Keratinocyte (primary cell): ENCODE measurements around the gene TSC1. TPM values are rescaled to one million over a fixed set of nuclear protein-coding genes. Genes with fewer than 3 reads are reported as not detected.
"Not testable (repeated sequence)": the region's sequence is repeated elsewhere in the genome, so short reads cannot be mapped to it uniquely, and the experiment has no call there.

Source experiments
- DNase-seq: peaks from one replicate; pipeline ENCODE4 v3.0.0-alpha.2; 2011; ENCODE audit warnings: low read depth, missing footprints, low spot score
- FAIRE-seq: peaks from 2 replicates; lab custom pipeline; 2011; peaks lifted over from hg19 to GRCh38; lab: Jason Lieb, UNC
- H2AFZ ChIP-seq: 2 replicates; pipeline ENCODE4 v1.6.0; 2012; ENCODE audit warnings: low read length, control low read depth, inconsistent platforms; ENCODE audit not compliant: control insufficient read depth
- H3K27ac ChIP-seq: 2 replicates; pipeline ENCODE4 v1.5.1; 2011; ENCODE audit warnings: low read length; ENCODE audit not compliant: control insufficient read depth, insufficient read depth
- H3K27me3 ChIP-seq: 3 replicates; pipeline ENCODE4 v1.6.0; 2011; ENCODE audit warnings: low read length; ENCODE audit not compliant: control insufficient read depth, insufficient read depth; ENCODE audit errors: extremely low read depth
- H3K36me3 ChIP-seq, 2 experiments: 2 replicates in 1 of 2; 3 replicates in 1 of 2; pipeline ENCODE4 v1.5.1; 2011; ENCODE audit warnings: low read length in 2 of 2, mild to moderate bottlenecking in 1 of 2; ENCODE audit not compliant: control insufficient read depth in 2 of 2, insufficient read depth in 2 of 2; ENCODE audit errors: extremely low read depth in 1 of 2
- H3K4me1 ChIP-seq: 3 replicates; pipeline ENCODE4 v1.5.1; 2011; ENCODE audit warnings: low read length; ENCODE audit not compliant: control insufficient read depth, insufficient read depth; ENCODE audit errors: extremely low read depth
- H3K4me2 ChIP-seq: 3 replicates; pipeline ENCODE4 v1.6.0; 2011; ENCODE audit warnings: low read depth, low read length; ENCODE audit not compliant: control insufficient read depth, insufficient read depth; ENCODE audit errors: extremely low read depth
- H3K4me3 ChIP-seq, 3 experiments: fragments of 200-600 bp in 1 of 3; sonication (generic) in 1 of 3; 2 replicates in 2 of 3; 3 replicates in 1 of 3; pipeline ENCODE4 v1.5.1; 2011 to 2016; ENCODE audit warnings: low read length in 3 of 3, mild to moderate bottlenecking in 3 of 3, control low read depth in 2 of 3, inconsistent platforms in 1 of 3, low read depth in 1 of 3, mixed read lengths in 1 of 3, mixed run types in 1 of 3, moderate library complexity in 1 of 3; ENCODE audit not compliant: control insufficient read depth in 2 of 3, insufficient read depth in 2 of 3; ENCODE audit errors: extremely low read depth in 1 of 3
- H3K79me2 ChIP-seq: 2 replicates; pipeline ENCODE4 v1.6.0; 2012; ENCODE audit warnings: low read length; ENCODE audit not compliant: control insufficient read depth, insufficient read depth
- H3K9ac ChIP-seq: 3 replicates; pipeline ENCODE4 v1.6.0; 2011; ENCODE audit warnings: low read length; ENCODE audit not compliant: control insufficient read depth, insufficient read depth; ENCODE audit errors: extremely low read depth
- H3K9me1 ChIP-seq: 3 replicates; pipeline ENCODE4 v1.6.0; 2011; ENCODE audit warnings: low read length; ENCODE audit not compliant: control insufficient read depth, insufficient read depth; ENCODE audit errors: extremely low read depth
- H3K9me3 ChIP-seq: 2 replicates; pipeline ENCODE4 v1.5.1; 2012; ENCODE audit warnings: low read depth, low read length; ENCODE audit not compliant: control insufficient read depth
- H4K20me1 ChIP-seq: 3 replicates; pipeline ENCODE4 v1.6.0; 2011; ENCODE audit warnings: low read length; ENCODE audit not compliant: control insufficient read depth, insufficient read depth; ENCODE audit errors: extremely low read depth
- CTCF ChIP-seq, 3 experiments: IDR thresholded peaks in 1 of 3; conservative IDR thresholded peaks in 1 of 3; optimal IDR thresholded peaks in 1 of 3; 2 replicates in 2 of 3; 3 replicates in 1 of 3; pipeline versions ENCODE3 to v1.5.1; 2011; ENCODE audit warnings: low read length in 3 of 3, mild to moderate bottlenecking in 3 of 3, moderate library complexity in 2 of 3, control low read depth in 1 of 3, inconsistent platforms in 1 of 3; ENCODE audit not compliant: insufficient read depth in 2 of 3; ENCODE audit errors: extremely low read depth in 1 of 3
- EZH2 ChIP-seq: IDR thresholded peaks from one replicate; pipeline ENCODE4 v1.6.1; 2012; ENCODE audit warnings: inconsistent platforms, mild to moderate bottlenecking, low read length, moderate library complexity
- dilution Hi-C: fragments of 300-500 bp; cut with MboI; formaldehyde crosslinking; loops from one replicate; pipeline ENCODE4 v1.7.0; 2020; ENCODE audit warnings: low sequenced_read_pairs; ENCODE audit not compliant: extremely low pct_ligation_motif_present
- polyA plus RNA-seq, 5 experiments: library from polyadenylated mRNA; depleted of rRNA in 3 of 5; stranded (reverse) in 3 of 5; stranded (forward) in 1 of 5; unstranded in 1 of 5; fragments of >200 nt; gene quantifications; 1 replicate in 1 of 5; 2 replicates in 3 of 5; 3 replicates in 1 of 5; pipeline versions ENCODE4 v1.2.1 to v1.2.3, GENCODE V29; 2011 to 2012; ENCODE audit warnings: missing spikeins in 2 of 5, low read depth in 1 of 5, low replicate concordance in 1 of 5

TSC1 gene
- polyA plus RNA-seq, 1 donor (not counting 4 experiments of a cell fraction or from before 2014, with no cell fraction given) = 26.1 TPM

GRCh38 chr9:132970324-132971062 is 26.1 kb upstream of the TSC1 start:
- no peaks in the 10 kb centered on the region for H3K79me2 ChIP-seq
- dilution Hi-C loops = no loop called here
- H3K27ac ChIP-seq = no peak overlapping the region
- no peak overlapping the region for H3K4me3 ChIP-seq
- DNase-seq = no peak
- TF ChIP-seq CTCF (optimal IDR thresholded peaks at IDR 0.05 in 1 of 3, IDR thresholded peaks at IDR 0.05 in 1 of 3, conservative IDR thresholded peaks at IDR 0.05 in 1 of 3; ENCODE audit: extremely low read depth in 1 of 3, insufficient read depth in 2 of 3, low read length in 3 of 3) (no peak), EZH2 (no peak)
- no peaks in the 10 kb centered on the region for H3K36me3 ChIP-seq
- no peaks in the 10 kb centered on the region for H3K9me3 ChIP-seq
- H3K4me1 ChIP-seq = no peaks in the 10 kb centered on the region
- peaks cover 4% of the 10 kb centered on the region for H3K27me3 ChIP-seq
- no peaks in the 10 kb centered on the region for H3K9me1 ChIP-seq
- H3K4me2 ChIP-seq = no peak overlapping the region
- no peak for FAIRE-seq
- no peak overlapping the region for H3K9ac ChIP-seq
- no peaks in the 10 kb centered on the region for H4K20me1 ChIP-seq
- no peak overlapping the region for H2AFZ ChIP-seq

- DNase-seq (no peak), FAIRE-seq (no peak)
- H3K9me3 ChIP-seq = no peaks in the 10 kb centered on the region
- H3K4me3 ChIP-seq = no peak overlapping the region
- TF ChIP-seq CTCF (optimal IDR thresholded peaks at IDR 0.05 in 1 of 3, IDR thresholded peaks at IDR 0.05 in 1 of 3, conservative IDR thresholded peaks at IDR 0.05 in 1 of 3; ENCODE audit: extremely low read depth in 1 of 3, insufficient read depth in 2 of 3, low read length in 3 of 3) = no peak
- TF ChIP-seq EZH2 = no peak
- no peak overlapping the region for H3K9ac ChIP-seq
- H4K20me1 ChIP-seq = no peaks in the 10 kb centered on the region
- peaks cover 4% of the 10 kb centered on the region for H3K27me3 ChIP-seq
- no peaks in the 10 kb centered on the region for H3K79me2 ChIP-seq
- H3K4me2 ChIP-seq = no peak overlapping the region
- no peaks in the 10 kb centered on the region for H3K9me1 ChIP-seq
- dilution Hi-C loops = no loop called here
- H3K36me3 ChIP-seq = no peaks in the 10 kb centered on the region
- H3K27ac ChIP-seq = no peak overlapping the region
- H2AFZ ChIP-seq = no peak overlapping the region
- H3K4me1 ChIP-seq = no peaks in the 10 kb centered on the region
These were observed 25.4 kb upstream of the TSC1 start for GRCh38 chr9:132969783-132970182.

DNA sequence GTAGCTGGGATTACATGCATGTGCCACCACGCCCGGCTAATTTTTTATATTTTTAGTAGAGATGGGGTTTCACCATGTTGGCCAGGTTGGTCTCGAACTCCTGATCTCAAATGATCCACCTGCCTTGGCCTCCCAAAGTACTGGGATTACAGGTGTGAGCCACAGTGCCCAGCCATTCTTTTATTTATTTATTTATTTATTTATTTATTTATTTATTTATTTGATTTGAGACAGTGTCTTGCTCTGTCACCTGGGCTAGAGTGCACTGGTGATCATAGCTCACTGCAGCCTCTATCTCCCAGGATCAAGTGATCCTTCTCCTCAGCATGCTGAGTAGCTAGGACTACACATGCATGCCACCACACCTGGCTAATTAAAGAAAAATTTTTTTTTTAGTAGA is 23.5 kb upstream of the TSC1 start:
- dilution Hi-C loops, FAIRE-seq, H3K27ac ChIP-seq, H3K9me1 ChIP-seq, H3K9ac ChIP-seq, H4K20me1 ChIP-seq, H3K27me3 ChIP-seq, H2AFZ ChIP-seq, DNase-seq, H3K4me2 ChIP-seq, H3K4me1 ChIP-seq, H3K4me3 ChIP-seq, H3K9me3 ChIP-seq, H3K36me3 ChIP-seq, H3K79me2 ChIP-seq: not testable (repeated sequence)
